GM12874 (cell line): ENCODE results near the gene ST13.

Source experiments
- CTCF ChIP-seq: IDR thresholded peaks from 2 replicates; pipeline ENCODE4 v1.5.1; 2011; ENCODE audit warnings: low read depth, mild to moderate bottlenecking, control low read depth, low read length, moderate library complexity; ENCODE audit not compliant: insufficient read depth

ST13 gene

GRCh38 chr22:40877488-40877887 lies 21.0 kb upstream of the ST13 start:
- no peak for TF ChIP-seq CTCF

GRCh38 chr22:40876907-40877306 lies 20.5 kb upstream of the ST13 start:
- TF ChIP-seq CTCF, result no peak

GRCh38 chr22:40875111-40875510 lies 18.7 kb upstream of the ST13 start:
- no peak for TF ChIP-seq CTCF

GRCh38 chr22:40874016-40874415 lies 17.6 kb upstream of the ST13 start:
- TF ChIP-seq CTCF, result no peak

GRCh38 chr22:40867109-40867508 lies 10.7 kb upstream of the ST13 start:
- TF ChIP-seq CTCF, result no peak

GRCh38 chr22:40862537-40862936 lies 6.1 kb upstream of the ST13 start:
- TF ChIP-seq CTCF, result no peak

GRCh38 chr22:40862013-40862412 lies 5.6 kb upstream of the ST13 start, which contains the start of gene DNAJB7:
DNAJB7 (minus strand) TSS chr22:40862113; CDS start chr22:40861994, 119 bp downstream.
- no peak for TF ChIP-seq CTCF
